Retinal pigment epithelial cell (primary cell): ENCODE measurements around the gene TMEM123.

Experiments used
- DNase-seq: peaks from one replicate; pipeline ENCODE4 v3.0.0-alpha.2; 2010; ENCODE audit warnings: low read depth
- H3K4me3 ChIP-seq: 2 replicates; pipeline ENCODE4 v1.5.1; 2011; ENCODE audit warnings: mild to moderate bottlenecking, low read length, control low read depth, moderate library complexity
- CTCF ChIP-seq: conservative IDR thresholded peaks from 2 replicates; pipeline ENCODE4 v1.5.1; 2011; ENCODE audit warnings: low read depth, low read length, control low read depth, inconsistent platforms

TMEM123 gene

GRCh38 chr11:102423936-102424335 is 28.6 kb downstream of the TMEM123 start:
- TF ChIP-seq CTCF: no peak
- H3K4me3 ChIP-seq: no peak overlapping the region
- DNase-seq: no peak

- peak; percentile 69 for DNase-seq
- no peak for TF ChIP-seq CTCF
- H3K4me3 ChIP-seq: no peak overlapping the region
These were observed 29.5 kb downstream of the TMEM123 start for GRCh38 chr11:102422817-102423712.

GRCh38 chr11:102421261-102421660 is 31.3 kb downstream of the TMEM123 start:
- TF ChIP-seq CTCF: no peak
- no peak overlapping the region for H3K4me3 ChIP-seq
- peak; percentile 51 for DNase-seq

GRCh38 chr11:102420547-102420946 is 32.0 kb downstream of the TMEM123 start:
- no peak for DNase-seq
- H3K4me3 ChIP-seq: no peak overlapping the region
- no peak for TF ChIP-seq CTCF

- no peak for DNase-seq
- no peak overlapping the region for H3K4me3 ChIP-seq
- TF ChIP-seq CTCF: no peak
These were observed 33.4 kb downstream of the TMEM123 start for GRCh38 chr11:102419181-102419580.

- H3K4me3 ChIP-seq: no peak overlapping the region
- DNase-seq: no peak
These were observed 35.6 kb downstream of the TMEM123 start for GRCh38 chr11:102416976-102417375.

More at GRCh38 chr11:102416976-102417375, 35.6 kb downstream of the TMEM123 start:
- no peak for TF ChIP-seq CTCF
